NCI-H1436 treated with DMSO at 0.1 percent for 48 hours (cell line): ENCODE measurements around the gene ORC1.

Experiments used
- DNase-seq: peaks from one replicate; lab custom pipeline; 2025; lab: John Stamatoyannopoulos, UW

Gene ORC1

GRCh38 chr1:52404116-52404974, at the start of gene ORC1, which contains the start of gene PRPF38A:
Gene ORC1 (minus strand): TSS chr1:52404423. CDS start chr1:52402223, 2,200 bp downstream.
Gene PRPF38A (plus strand): TSS chr1:52404602. CDS start chr1:52404750, 148 bp downstream.
- DNase-seq = peak; percentile 88

DNA sequence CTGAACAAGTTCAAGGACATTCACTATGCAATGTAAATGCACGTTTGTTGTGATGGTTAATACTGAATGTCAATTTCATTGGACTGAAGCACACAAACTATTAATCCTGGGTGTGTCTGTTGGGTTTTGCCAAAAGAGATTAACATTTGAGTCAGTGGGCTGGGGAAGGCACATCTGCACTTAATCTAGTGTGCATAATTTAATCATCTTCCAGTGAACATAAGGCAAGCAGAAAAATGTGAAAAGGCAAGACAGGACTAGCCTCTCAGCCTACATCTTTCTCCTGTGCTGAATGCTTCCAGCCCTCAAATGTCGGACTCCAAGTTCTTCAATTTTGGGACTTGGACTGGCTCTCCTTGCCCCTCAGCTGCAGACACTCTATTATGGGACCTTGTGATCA, 40.2 kb upstream of the ORC1 start:
- DNase-seq = no peak

DNA sequence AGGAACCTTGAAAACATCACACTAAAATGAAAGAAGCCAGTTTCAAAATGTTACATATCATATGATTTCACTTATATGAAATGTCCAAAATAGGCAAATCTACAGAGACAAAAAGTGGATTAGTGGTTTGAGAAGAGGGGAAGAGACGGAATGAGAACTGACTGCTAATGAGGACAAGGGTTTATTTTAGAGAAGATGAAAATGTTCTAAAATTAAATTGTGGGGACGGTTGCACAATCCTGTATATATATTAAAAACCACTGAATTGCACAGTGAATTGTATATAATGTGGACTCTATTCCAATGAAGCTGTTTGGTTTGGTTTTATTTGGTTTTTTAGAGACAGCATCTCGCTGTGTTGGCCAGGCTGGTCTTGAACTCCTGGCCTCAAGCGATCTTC, 35.8 kb upstream of the ORC1 start:
- DNase-seq = no peak

DNA sequence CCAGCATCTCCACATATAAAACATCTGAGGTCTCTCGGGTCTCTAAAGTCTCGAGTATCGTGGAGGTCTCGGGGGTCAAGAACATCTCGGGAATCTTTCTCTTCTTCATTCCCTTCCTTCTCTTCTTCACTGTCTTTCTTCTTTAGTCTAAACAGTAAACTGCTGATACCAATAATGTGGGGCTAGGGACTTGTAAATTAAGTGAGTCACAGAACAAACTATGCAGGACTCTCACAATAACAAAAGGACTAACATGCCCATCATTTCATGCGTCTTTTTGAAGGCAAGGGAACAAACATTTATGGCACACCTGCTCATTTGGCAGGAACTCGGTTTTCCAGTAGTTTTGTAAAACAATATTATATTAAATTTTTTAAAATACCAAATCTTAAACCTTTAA, 32.6 kb upstream of the ORC1 start:
- no peak for DNase-seq

DNA sequence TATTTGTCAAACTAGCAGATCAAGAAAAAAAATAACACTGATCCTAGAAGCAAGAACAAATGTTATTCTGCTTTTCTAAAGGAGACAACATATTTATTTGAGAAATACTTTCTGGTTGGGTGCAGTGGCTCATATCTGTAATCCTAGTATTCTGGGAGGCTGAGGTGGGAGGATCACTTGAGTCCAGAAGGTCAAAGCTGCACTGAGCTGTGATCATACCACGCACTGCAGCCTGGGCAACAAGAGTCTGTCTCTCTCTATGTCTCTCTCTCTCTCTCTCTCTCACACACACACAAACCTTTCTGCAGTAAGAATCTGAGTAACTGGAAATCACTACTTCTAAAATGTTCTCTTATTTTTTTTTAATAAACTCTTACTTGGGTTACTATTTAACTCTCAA, 31.4 kb upstream of the ORC1 start:
- no peak for DNase-seq

- DNase-seq = no peak
Observed at GRCh38 chr1:52435211-52435610, 31.0 kb upstream of the ORC1 start.

DNA sequence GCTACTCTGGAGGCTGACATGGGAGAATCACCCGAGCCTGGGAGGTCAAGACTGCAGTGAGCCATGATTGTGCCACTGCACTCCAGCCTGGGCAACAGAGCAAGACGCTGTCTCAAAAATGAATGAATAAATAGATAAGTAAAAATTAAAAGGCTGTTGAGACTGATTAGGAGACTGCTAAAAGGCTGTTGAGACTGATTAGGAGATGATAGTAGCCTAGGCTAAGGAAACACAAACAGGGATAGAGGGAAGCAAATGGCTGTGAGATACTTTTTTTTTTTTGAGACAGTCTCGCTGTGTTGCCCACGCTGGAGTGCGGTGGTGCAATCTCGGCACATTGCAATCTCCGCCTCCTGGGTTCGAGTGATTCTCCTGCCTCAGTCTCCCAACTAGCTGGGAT, 28.6 kb upstream of the ORC1 start:
- DNase-seq = no peak

- DNase-seq = no peak
Observed at GRCh38 chr1:52427152-52427551, 22.9 kb upstream of the ORC1 start.

DNA sequence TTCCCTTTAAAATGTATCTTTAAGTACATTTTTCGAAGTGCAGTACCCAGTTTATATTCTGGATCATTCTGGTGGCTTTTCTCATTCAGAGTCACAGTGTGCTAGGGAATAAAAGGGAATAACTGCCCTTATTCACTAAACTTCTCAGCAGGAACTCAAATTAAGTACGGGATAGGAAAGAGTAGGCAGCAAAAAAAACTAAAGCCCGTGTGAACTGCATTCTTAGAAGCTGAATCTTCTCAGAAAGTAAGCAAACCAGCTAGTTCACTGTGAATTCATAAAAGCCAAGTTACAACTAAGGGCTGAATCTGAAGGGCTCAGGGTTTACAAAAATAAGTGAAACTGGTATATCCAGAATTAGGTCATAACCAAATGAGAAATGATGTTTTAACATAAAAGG, 22.1 kb upstream of the ORC1 start:
- DNase-seq = no peak

- DNase-seq = no peak
Observed at GRCh38 chr1:52424813-52425212, 20.6 kb upstream of the ORC1 start.

- no peak for DNase-seq
Observed at GRCh38 chr1:52424231-52424636, 20.0 kb upstream of the ORC1 start.

- DNase-seq = no peak
Observed at GRCh38 chr1:52423771-52424170, 19.5 kb upstream of the ORC1 start.

DNA sequence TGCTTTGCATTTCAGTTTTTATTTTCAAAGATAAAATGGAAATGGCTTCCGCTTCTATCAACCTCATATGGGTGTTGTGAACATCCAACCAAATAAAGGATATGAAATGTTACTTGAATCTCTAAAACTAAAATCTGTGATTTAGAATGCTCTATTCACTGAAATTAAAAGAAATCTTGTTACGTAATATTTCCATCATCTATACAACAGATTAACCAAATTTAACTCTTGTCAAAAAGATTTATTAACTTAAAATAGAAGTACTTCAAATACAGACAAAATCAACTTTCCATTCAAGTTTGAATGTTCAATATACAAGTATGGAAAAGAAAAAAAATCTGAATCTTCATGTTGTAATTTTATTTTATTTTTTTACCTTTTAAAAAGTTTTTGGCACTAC, 18.8 kb upstream of the ORC1 start:
- DNase-seq = no peak

- DNase-seq = no peak
Observed at GRCh38 chr1:52420713-52421112, 16.5 kb upstream of the ORC1 start.

- DNase-seq = no peak
Observed at GRCh38 chr1:52416811-52417210, 12.6 kb upstream of the ORC1 start.

DNA sequence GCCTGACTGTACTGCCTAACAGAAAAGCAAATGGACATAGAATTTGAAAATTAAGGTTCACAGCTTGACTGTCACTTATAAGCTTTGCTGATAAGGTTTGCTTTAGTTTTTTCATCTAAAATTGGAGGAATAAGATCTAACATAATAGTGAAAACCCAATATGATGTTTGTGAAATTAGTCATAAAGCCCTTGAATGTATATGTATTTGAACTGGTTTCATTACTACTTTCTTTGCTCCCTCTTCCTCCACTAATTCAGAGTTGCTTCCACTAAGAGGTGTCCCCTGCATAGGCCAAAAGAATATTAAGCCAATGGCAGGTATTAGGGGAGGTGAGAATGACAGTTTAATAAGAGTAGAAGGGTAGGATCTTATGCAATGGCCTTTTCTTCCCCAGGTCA, 10.7 kb upstream of the ORC1 start:
- no peak for DNase-seq

- no peak for DNase-seq
Observed at GRCh38 chr1:52413410-52413989, 9.3 kb upstream of the ORC1 start.

GRCh38 chr1:52404975-52405338, 734 bp upstream of the ORC1 start:
- DNase-seq = no peak

- no peak for DNase-seq
Observed at GRCh38 chr1:52403566-52404115, 582 bp downstream of the ORC1 start.

- DNase-seq = no peak
Observed at GRCh38 chr1:52402860-52403240, 1.4 kb downstream of the ORC1 start.

- no peak for DNase-seq
Observed at GRCh38 chr1:52400131-52400530, 4.1 kb downstream of the ORC1 start.

DNA sequence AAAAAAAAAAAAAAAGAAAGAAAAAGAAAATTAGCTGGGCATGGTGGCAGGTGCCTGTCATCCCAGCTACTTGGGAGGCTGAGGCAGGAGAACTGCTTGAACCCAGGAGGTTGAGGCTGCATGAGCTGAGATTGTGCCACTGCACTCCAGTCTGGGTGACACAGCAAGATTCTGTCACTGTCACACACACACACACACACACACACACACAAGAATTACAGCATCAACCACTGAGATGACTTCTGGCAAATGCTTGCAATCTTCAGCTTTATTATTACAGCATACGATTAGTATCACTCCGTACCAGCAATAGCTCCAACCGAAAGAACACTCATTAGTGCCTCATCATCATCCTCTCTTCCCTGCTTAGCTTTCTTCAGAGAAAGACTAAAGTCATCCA, 4.6 kb downstream of the ORC1 start:
- no peak for DNase-seq

DNA sequence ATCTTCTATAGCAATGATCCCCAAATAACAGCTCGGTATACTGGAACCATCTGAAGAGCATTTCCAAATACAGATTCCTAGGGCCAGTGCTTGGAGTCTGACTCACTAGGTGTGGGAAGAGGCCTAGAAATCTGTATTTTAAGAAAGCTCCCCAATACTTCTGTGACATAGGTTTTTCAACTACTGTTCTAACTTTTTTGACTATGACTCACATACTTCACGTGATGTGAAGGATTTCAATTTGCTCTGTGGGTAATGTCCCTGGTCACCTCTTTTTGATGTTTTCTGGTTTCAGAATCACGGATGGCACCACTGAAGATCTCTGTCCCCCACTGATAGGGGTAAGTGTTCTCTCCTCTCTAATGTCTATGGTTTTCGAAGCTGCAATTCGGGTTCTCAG, 11.0 kb downstream of the ORC1 start:
- no peak for DNase-seq

DNA sequence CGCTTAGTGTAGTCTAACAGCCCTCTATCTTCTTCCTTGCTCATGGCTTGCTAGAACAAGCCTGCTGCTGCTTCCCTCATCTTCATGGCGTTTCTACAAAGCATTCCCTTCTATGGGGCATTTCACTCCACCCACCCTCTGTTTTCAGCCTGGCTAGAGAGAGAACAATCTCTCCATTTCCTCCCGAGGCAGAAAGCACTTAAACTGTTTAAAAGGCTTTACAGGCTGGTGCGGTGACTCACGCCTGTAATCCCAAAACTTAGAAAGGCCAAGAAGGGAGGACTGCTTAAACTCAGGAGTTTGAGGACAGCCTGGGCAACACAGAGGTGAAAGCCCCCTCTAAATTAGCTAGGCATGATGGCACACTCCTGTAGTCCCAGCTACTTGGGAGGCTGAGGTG, 17.8 kb downstream of the ORC1 start:
- no peak for DNase-seq
